HG02885 (cell line): Measurements from ENCODE around the gene FIGNL2.

ENCODE experiments used
- ATAC-seq: cut with Tn5 transposase; IDR thresholded peaks from one replicate; pipeline ENCODE4 v1.9.1; 2021; ENCODE audit warnings: mild to moderate bottlenecking; ENCODE audit not compliant: unreplicated experiment, poor library complexity

FIGNL2 gene

GRCh38 chr12:51860986-51861385 lies 12.5 kb upstream of the FIGNL2 start:
- no peak for ATAC-seq

GRCh38 chr12:51855586-51856428 lies 7.3 kb upstream of the FIGNL2 start:
- ATAC-seq: no peak

GRCh38 chr12:51852404-51853137 lies 4.1 kb upstream of the FIGNL2 start:
- no peak for ATAC-seq

GRCh38 chr12:51851413-51852124 lies 3.1 kb upstream of the FIGNL2 start:
- ATAC-seq: no peak

- no peak for ATAC-seq
Measured at GRCh38 chr12:51850965-51851299, 2.4 kb upstream of the FIGNL2 start.

- ATAC-seq: no peak
Measured at GRCh38 chr12:51850081-51850964, 1.8 kb upstream of the FIGNL2 start.

DNA sequence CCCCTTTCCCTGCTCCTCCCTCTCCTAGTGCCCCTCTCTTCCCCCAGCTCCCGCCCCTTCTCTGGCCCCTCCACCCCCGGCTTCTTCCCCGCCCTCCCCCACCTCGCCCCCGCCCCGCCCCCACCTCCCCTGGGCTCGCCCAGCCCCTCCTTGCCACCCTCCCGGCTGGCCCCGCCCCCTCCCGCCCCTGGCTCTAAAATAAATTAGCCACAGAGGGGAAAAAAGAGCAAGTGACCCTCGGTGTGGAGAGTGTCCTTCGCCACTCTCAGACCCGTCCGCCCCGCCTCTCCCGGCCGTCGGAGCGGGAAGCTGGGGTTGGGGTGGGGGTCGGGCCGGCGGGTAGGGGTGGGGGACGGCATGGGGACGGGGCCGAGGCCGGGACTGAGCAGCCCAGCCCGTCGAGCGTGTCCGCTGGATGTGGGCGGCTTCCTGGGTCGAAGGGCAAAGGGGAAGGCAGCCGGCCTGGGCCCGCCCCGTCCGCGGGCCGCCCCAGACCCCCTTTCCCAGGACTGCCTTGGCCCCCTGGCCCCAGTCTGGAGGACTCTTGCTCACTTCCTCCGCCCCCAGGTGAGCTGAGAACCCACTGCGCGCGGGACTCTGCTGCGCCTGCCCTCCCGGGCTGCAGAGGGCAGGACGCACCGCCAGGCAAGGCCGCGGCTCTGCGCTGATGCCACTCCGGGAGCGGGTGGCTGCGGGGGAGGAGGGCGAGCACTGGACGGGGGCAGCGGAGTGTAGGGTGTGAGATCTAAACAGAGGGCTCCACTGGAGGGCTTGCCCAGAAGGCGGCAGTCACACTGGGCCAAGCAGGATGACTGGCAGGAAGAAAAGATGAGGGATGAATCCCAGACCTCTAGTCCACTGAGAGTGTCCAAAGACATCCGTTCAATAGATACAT lies 570 bp upstream of the FIGNL2 start:
- ATAC-seq: no peak

DNA sequence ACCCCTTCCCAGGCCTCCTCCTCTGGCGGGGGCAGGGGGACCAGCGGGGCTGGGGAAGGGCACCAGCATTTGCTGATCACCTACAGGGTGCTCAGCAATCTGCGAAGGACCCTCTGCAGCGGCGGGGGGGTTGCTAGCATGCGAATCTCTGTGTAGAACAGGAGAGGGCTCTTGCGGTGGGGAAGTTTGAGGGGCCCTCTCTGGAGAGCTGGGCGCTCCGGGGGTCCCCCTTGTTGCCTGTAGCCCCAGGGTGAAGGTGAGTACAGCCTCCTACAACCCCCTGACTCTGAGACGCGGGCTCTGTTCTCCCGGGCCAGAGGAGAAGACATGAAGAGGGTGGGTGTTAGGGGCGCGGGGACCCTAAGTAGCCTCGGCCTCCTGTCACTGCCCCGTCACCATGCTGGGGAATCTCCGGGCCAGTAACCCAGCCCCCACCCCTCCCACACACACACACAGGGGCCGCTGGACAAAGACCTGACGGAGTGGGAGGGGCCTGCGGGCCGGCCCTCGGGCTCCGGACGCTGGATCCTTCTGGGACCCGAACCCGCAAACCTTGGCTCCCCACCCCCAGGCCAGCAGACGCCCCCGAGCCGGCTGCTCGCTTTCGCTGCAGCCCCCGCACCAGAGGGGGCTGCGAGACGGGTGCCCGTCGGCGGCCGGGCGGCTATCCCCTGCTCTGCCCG lies 734 bp downstream of the FIGNL2 start:
- no peak for ATAC-seq

- ATAC-seq: no peak
Measured at GRCh38 chr12:51846911-51847642, 1.4 kb downstream of the FIGNL2 start.

DNA sequence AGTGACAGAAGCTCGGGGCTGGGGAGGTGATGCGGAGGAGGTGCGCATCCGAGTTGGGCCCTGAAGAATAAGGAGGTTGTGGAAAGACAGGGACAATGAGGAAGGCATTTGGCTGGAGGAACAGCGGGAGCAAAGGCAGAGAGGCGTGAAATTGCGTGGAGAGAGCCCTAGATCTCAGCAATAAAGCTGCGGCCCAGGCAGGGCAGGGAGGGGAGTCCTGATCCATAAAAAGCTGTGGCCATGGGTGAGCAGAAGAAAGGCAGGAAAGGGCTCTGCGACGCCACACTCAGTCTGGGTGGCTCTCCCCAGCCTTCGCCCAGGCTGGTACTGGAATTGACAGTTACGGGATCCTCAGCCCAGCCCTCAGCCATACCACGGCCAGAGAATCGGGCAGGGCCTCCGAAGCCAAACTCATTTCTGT lies 2.2 kb downstream of the FIGNL2 start:
- ATAC-seq: no peak

DNA sequence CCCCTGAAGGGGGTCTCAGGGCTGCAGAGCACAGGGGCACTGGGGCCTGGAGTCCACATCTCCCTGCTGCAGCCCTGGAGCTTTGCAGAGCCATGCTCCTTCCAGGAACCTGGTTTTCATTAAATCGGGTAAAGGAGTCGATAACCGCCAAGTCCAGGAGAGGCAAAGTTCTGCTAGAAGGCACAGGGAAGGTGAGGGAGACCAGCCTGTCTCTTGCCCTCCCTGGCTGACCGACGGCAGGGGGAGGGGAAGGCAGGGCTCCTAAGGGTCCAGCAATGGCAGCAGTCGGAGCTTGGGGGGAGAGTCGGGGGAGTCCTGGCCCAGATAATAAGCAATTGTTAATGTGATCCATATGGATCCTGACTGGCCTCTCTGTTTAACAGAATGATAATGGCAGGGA lies 3.0 kb downstream of the FIGNL2 start:
- no peak for ATAC-seq

- no peak for ATAC-seq
Measured at GRCh38 chr12:51844854-51845253, 3.7 kb downstream of the FIGNL2 start.

GRCh38 chr12:51841727-51842126 lies 6.8 kb downstream of the FIGNL2 start:
- no peak for ATAC-seq

DNA sequence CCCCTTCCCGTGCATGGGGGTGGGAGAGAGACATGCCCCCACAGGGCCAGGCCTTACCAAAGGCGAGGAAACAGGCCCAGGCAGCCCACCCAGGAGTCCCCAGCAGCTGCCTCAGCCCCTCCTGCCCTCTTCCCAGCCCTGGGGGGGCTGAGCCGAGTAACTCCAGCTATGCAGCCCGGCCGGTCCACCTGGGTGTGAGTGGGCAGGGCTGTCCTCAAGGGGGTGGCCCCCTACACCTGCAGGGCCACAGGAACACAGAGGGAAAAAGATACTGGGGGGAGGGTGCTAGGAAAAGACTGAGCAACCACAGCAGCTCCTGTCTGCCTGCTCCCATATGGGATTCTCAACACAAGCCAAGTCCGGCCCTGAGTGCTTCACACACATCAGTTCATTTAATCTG lies 7.6 kb downstream of the FIGNL2 start:
- ATAC-seq: no peak

DNA sequence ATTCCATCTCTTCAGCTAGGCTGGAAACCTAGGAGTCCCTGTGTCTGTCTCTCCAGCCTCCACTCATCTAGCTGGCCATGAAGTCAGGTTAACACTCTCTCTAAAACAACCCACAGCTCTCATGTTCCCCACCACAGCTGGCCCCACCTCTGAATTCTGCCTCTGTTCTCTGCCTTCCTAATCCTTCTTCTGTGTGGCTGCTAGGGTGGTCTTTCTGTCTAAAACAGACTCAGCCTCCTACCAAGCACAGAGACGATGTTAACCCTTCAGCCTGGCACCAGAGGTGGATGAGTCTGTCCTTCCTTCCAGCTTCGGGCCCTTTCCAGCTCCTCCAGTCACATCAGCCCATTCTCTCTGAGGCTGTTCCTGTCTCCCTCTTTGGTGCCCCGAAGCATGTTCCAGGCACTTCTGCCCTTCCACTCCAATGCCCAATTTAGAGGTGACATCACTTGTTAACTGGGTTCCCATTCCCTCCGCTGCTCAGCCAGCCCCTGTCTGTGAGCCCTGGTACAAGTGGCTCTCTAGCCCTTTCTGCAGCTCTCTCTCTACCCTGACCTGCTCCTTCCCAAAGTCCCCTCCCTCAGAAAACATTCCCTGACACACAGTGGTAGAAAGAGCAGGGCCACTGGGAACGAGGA lies 9.1 kb downstream of the FIGNL2 start:
- no peak for ATAC-seq

DNA sequence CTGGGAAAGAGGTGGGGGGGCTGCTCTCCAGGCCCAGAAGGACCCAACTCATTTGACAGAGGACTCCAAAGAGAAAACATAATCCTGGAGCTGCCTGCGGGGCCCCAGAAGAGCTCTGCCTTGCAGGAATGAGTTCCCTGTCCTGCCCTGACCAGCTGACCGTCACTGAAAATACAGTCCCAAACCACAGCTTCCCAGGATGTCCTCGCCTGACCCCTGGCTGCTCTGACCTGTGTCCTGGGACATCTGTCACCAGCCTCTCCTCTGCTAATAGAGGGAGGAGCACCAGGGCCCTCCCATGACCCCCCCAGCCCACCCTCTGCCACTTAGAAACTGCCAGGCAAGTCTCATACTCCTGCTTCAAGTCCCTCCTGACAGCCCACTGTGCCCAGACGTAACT lies 9.8 kb downstream of the FIGNL2 start:
- no peak for ATAC-seq

DNA sequence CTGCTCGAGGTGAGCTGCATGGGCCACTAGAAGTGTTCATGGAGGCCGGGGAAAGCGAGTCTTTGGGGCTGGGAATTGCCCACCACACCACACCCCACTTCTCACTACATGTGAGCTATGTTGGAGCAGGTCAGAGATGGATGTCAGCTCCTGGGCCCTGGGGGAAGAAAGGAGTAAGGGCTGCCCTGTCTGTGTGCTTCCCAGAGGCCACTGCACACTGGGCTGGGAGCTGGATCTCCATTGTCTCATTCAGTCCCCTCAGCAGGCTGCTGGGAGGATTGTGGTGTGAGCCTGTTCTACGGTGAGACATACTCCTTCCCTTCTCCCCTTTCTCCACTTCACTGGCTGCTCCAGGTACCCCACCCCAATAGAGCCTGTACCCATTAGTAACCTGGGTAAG lies 10.5 kb downstream of the FIGNL2 start:
- no peak for ATAC-seq

DNA sequence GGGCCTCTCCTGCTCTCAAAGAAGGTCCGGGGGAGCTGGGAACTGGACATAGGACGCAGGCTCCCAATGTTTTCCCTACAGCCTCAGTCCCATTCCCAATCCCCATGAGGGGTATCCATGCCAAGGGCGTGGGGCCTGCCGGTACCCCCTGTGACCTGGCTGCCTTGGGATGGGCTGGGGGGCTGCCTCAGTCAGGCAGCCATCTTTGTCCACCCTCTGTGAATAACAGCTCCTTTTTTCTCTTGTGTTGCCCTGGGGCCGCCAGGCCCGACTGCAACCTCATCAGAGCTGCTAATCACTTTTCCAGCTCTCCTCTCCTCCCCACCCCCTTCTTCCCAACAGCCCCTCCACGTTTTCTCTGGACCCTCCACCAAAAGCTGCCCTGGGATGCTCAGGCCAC lies 11.2 kb downstream of the FIGNL2 start:
- no peak for ATAC-seq
